A375 (cell line): ENCODE results near the gene DYNC1I1. TPM values are rescaled to one million over a fixed set of nuclear protein-coding genes. Genes with fewer than 3 reads are reported as not detected.

Source experiments
- total RNA-seq: library from RNA; depleted of rRNA; stranded (reverse); fragments of >200 nt; shearing (Covaris generic); gene quantifications from 2 replicates; pipeline ENCODE4 v1.2.3, GENCODE V29; 2014; rRNA removed

DYNC1I1 gene
- 0.94 and 3.7 TPM in 2 replicates for total RNA-seq

GRCh38 chr7:95772298-95772770 lies at the start of gene DYNC1I1:
Gene DYNC1I1 (plus strand): TSS chr7:95772554. CDS start chr7:95804730, 32,176 bp downstream.

Other genes with a start within 250 kb of the DYNC1I1 start
- gene PDK4, start 176.0 kb upstream of the DYNC1I1 start, total RNA-seq, result 5.4 and 6.8 TPM in 2 replicates